DMS53 treated with DMSO at 0.1 percent for 48 hours (cell line): Measurements from ENCODE around the gene SCLY.

Experiments used
- DNase-seq: peaks from one replicate; lab custom pipeline; 2025; ENCODE audit not compliant: unreplicated experiment; lab: John Stamatoyannopoulos, UW

The SCLY gene

GRCh38 chr2:238097201-238097987, 36.6 kb downstream of the SCLY start:
- no peak for DNase-seq

- DNase-seq: no peak
Measured at GRCh38 chr2:238097988-238098871, 37.4 kb downstream of the SCLY start.

- DNase-seq: no peak
Measured at GRCh38 chr2:238098901-238099713, 38.3 kb downstream of the SCLY start.

GRCh38 chr2:238099714-238100048, 38.9 kb downstream of the SCLY start:
- no peak for DNase-seq

- DNase-seq: no peak
Measured at GRCh38 chr2:238100049-238100820, 39.4 kb downstream of the SCLY start, which contains the start of gene ESPNL. Gene ESPNL, plus strand, starts transcription at chr2:238100340. Its CDS starts 80 bp downstream, at chr2:238100420.

GRCh38 chr2:238100821-238101771, 40.3 kb downstream of the SCLY start:
- no peak for DNase-seq

- DNase-seq: no peak
Measured at GRCh38 chr2:238101891-238102841, 41.4 kb downstream of the SCLY start.

GRCh38 chr2:238102865-238103264, 42.1 kb downstream of the SCLY start:
- DNase-seq: no peak

- no peak for DNase-seq
Measured at GRCh38 chr2:238103465-238104225, 42.8 kb downstream of the SCLY start.

GRCh38 chr2:238104226-238104690, 43.5 kb downstream of the SCLY start:
- no peak for DNase-seq

- DNase-seq: no peak
Measured at GRCh38 chr2:238104691-238105371, 44.0 kb downstream of the SCLY start.

GRCh38 chr2:238105506-238106338, 44.9 kb downstream of the SCLY start:
- DNase-seq: no peak

GRCh38 chr2:238106339-238106697, 45.5 kb downstream of the SCLY start:
- DNase-seq: no peak

GRCh38 chr2:238106698-238107524, 46.1 kb downstream of the SCLY start:
- DNase-seq: peak; percentile 85
